Esophagus muscularis mucosa (tissue), 3 donors: ENCODE measurements around the gene GFPT2.

Experiments
- CTCF ChIP-seq, 3 experiments: fragments of 200-600 bp in 2 of 3; fragments of 450-650 bp in 1 of 3; sonication (generic) in 2 of 3; IDR thresholded peaks; one replicate each; pipeline ENCODE4 v1.5.1; 2017 to 2019; ENCODE audit warnings: antibody characterized with exemption in 3 of 3, mild to moderate bottlenecking in 2 of 3, moderate library complexity in 1 of 3
- POLR2A ChIP-seq: fragments of 450-650 bp; IDR thresholded peaks from one replicate; pipeline ENCODE4 v1.6.1; 2017; ENCODE audit warnings: antibody characterized with exemption, moderate library complexity, mild to moderate bottlenecking, low read depth
- POLR2AphosphoS5 ChIP-seq, 2 donors: sonication (generic); formaldehyde crosslinking; IDR thresholded peaks; one replicate each; pipeline ENCODE4 v1.6.1; 2017; ENCODE audit warnings: antibody characterized with exemption in 2 of 2

GRCh38 chr5:180335614-180336233, 17.4 kb downstream of the GFPT2 start:
- no peak for TF ChIP-seq POLR2AphosphoS5 (IDR thresholded peaks at IDR 0.05)
- no peak for TF ChIP-seq CTCF (IDR thresholded peaks at IDR 0.05)
- no peak for TF ChIP-seq POLR2A
